Erythroblast (primary cell): Measurements from ENCODE around the gene SELE.

Experiments used
- GATA1 ChIP-seq: IDR thresholded peaks from 2 replicates; pipeline ENCODE4 v1.6.1; 2011; ENCODE audit warnings: low read depth, mild to moderate bottlenecking, control low read depth, low read length, moderate library complexity
- POLR2A ChIP-seq: IDR thresholded peaks from 2 replicates; pipeline ENCODE4 v1.6.1; 2011; ENCODE audit warnings: mild to moderate bottlenecking, low read length

GRCh38 chr1:169726851-169727250 lies 7.0 kb downstream of the SELE start:
- TF ChIP-seq POLR2A (no peak), GATA1 (no peak)
